ENCODE results near the gene FNIP1.
"Not testable (repeated sequence)": the region's sequence is repeated elsewhere in the genome, so short reads cannot be mapped to it uniquely, and the experiment has no call there.

FNIP1 gene

GRCh38 chr5:131796793-131797693 is at the start of gene FNIP1:
TSS of gene FNIP1 (minus strand) at chr5:131797017. CDS start at chr5:131796921, 96 bp downstream.
- in situ Hi-C loops (cut with HindIII; ENCODE audit: low pct_unique_long_range_greater_than_20kb, low sequenced_read_pairs) = no loop called here
- DNase-seq (ENCODE audit: low read depth in 1 of 2, low spot score in 1 of 2) = peak; percentile 98 to 99
- no peak for TF ChIP-seq JUND (IDR thresholded peaks at IDR 0.05; ENCODE audit: low read depth)

GRCh38 chr5:131846536-131846935 is 49.7 kb upstream of the FNIP1 start:
- DNase-seq (ENCODE audit: low read depth in 1 of 2, low spot score in 1 of 2) = no peak
- TF ChIP-seq JUND (IDR thresholded peaks at IDR 0.05; ENCODE audit: low read depth) = no peak
- in situ Hi-C loops (cut with HindIII; ENCODE audit: low pct_unique_long_range_greater_than_20kb, low sequenced_read_pairs) = no loop called here

- no peak for TF ChIP-seq JUND (IDR thresholded peaks at IDR 0.05; ENCODE audit: low read depth)
- in situ Hi-C loops (cut with HindIII; ENCODE audit: low pct_unique_long_range_greater_than_20kb, low sequenced_read_pairs) = no loop called here
- DNase-seq (ENCODE audit: low read depth in 1 of 2, low spot score in 1 of 2) = no peak
These were observed 49.0 kb upstream of the FNIP1 start for GRCh38 chr5:131845828-131846227.

- DNase-seq (ENCODE audit: low read depth in 1 of 2, low spot score in 1 of 2); in situ Hi-C loops (cut with HindIII; ENCODE audit: low pct_unique_long_range_greater_than_20kb, low sequenced_read_pairs): not testable (repeated sequence)
These were observed 46.2 kb upstream of the FNIP1 start for GRCh38 chr5:131842971-131843370.

GRCh38 chr5:131832702-131833101 is 35.9 kb upstream of the FNIP1 start:
- DNase-seq (ENCODE audit: low read depth in 1 of 2, low spot score in 1 of 2); in situ Hi-C loops (cut with HindIII; ENCODE audit: low pct_unique_long_range_greater_than_20kb, low sequenced_read_pairs): not testable (repeated sequence)

GRCh38 chr5:131825404-131826013 is 28.7 kb upstream of the FNIP1 start:
- DNase-seq (ENCODE audit: low read depth in 1 of 2, low spot score in 1 of 2) = no peak
- in situ Hi-C loops (cut with HindIII; ENCODE audit: low pct_unique_long_range_greater_than_20kb, low sequenced_read_pairs) = no loop called here
- TF ChIP-seq JUND (IDR thresholded peaks at IDR 0.05; ENCODE audit: low read depth) = no peak

GRCh38 chr5:131824631-131825030 is 27.8 kb upstream of the FNIP1 start:
- TF ChIP-seq JUND (IDR thresholded peaks at IDR 0.05; ENCODE audit: low read depth) = no peak
- DNase-seq (ENCODE audit: low read depth in 1 of 2, low spot score in 1 of 2) = no peak
- in situ Hi-C loops (cut with HindIII; ENCODE audit: low pct_unique_long_range_greater_than_20kb, low sequenced_read_pairs) = no loop called here

- TF ChIP-seq JUND (IDR thresholded peaks at IDR 0.05; ENCODE audit: low read depth) = no peak
- no peak for DNase-seq (ENCODE audit: low read depth in 1 of 2, low spot score in 1 of 2)
- in situ Hi-C loops (cut with HindIII; ENCODE audit: low pct_unique_long_range_greater_than_20kb, low sequenced_read_pairs) = no loop called here
These were observed 24.4 kb upstream of the FNIP1 start for GRCh38 chr5:131821221-131821620.

- no peak for DNase-seq (ENCODE audit: low read depth in 1 of 2, low spot score in 1 of 2)
- in situ Hi-C loops (cut with HindIII; ENCODE audit: low pct_unique_long_range_greater_than_20kb, low sequenced_read_pairs) = no loop called here
- no peak for TF ChIP-seq JUND (IDR thresholded peaks at IDR 0.05; ENCODE audit: low read depth)
These were observed 21.3 kb upstream of the FNIP1 start for GRCh38 chr5:131818001-131818724.

GRCh38 chr5:131814990-131815389 is 18.2 kb upstream of the FNIP1 start:
- in situ Hi-C loops (cut with HindIII; ENCODE audit: low pct_unique_long_range_greater_than_20kb, low sequenced_read_pairs) = no loop called here
- no peak for DNase-seq (ENCODE audit: low read depth in 1 of 2, low spot score in 1 of 2)
- TF ChIP-seq JUND (IDR thresholded peaks at IDR 0.05; ENCODE audit: low read depth) = no peak

GRCh38 chr5:131812371-131813160 is 15.7 kb upstream of the FNIP1 start:
- no peak for TF ChIP-seq JUND (IDR thresholded peaks at IDR 0.05; ENCODE audit: low read depth)
- no peak for DNase-seq (ENCODE audit: low read depth in 1 of 2, low spot score in 1 of 2)
- in situ Hi-C loops (cut with HindIII; ENCODE audit: low pct_unique_long_range_greater_than_20kb, low sequenced_read_pairs) = no loop called here
